ENCODE measurements around the gene ALB.

DNA sequence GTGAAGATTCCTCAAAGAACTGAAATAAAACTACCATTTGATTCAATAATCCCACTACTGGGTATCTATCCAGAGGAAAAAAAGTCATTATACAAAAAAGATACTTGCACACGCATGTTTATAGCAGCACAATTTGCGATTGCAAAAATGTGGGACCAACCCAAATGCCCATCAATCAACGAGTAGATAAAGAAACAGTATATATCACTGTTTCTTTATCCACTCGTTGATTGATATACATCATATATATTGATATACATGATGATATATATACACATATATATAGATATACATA is 18.3 kb downstream of the ALB start:
- TF ChIP-seq POLR2AphosphoS5 (IDR thresholded peaks at IDR 0.05; ENCODE audit: borderline replicate concordance, low read depth, low read length) (no peak), EZH2 (IDR thresholded peaks at IDR 0.05) (no peak)

Measured in SK-N-MC (cell line).